ENCODE results near the gene CDX2. TPM values are rescaled to one million over a fixed set of nuclear protein-coding genes. Genes with fewer than 3 reads are reported as not detected.

CDX2 gene
- polyA plus RNA-seq, 1 experiment, result not detected

DNA sequence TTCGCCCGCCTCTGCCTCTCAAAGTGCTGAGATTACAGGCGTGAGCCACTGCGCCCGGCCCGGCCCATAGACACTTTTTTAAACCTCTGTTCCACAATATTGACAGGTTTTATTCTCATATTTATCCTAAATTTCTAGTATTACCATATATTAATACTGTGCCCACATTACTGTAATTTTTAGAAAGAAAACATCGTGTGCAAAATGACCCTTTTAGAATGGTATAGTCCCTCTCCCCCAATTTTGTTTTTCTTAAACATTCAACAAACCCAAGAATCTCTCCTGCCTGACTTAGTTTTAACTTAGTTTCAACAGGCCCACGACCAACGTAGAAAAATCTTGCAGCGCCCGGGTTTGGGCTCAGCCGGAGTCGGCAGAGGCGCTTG, 9.1 kb downstream of the CDX2 start:
- Histone ChIP-seq H3K27ac (ENCODE audit: low read depth, low read length) (no peak overlapping the region), H3K9me3 (ENCODE audit: control insufficient read depth, insufficient read depth, low read length) (no peaks in the 10 kb centered on the region; the same call in 1 of the 2 replicates), H3K27me3 (ENCODE audit: control insufficient read depth, insufficient read depth, low read length) (peaks cover 88% of the 10 kb centered on the region), H3K4me3 (ENCODE audit: low read depth, low read length) (no peak overlapping the region)
- ChIA-PET POLR2A (no interaction called here), CTCF (no interaction called here)
- TF ChIP-seq, protein P1, sequence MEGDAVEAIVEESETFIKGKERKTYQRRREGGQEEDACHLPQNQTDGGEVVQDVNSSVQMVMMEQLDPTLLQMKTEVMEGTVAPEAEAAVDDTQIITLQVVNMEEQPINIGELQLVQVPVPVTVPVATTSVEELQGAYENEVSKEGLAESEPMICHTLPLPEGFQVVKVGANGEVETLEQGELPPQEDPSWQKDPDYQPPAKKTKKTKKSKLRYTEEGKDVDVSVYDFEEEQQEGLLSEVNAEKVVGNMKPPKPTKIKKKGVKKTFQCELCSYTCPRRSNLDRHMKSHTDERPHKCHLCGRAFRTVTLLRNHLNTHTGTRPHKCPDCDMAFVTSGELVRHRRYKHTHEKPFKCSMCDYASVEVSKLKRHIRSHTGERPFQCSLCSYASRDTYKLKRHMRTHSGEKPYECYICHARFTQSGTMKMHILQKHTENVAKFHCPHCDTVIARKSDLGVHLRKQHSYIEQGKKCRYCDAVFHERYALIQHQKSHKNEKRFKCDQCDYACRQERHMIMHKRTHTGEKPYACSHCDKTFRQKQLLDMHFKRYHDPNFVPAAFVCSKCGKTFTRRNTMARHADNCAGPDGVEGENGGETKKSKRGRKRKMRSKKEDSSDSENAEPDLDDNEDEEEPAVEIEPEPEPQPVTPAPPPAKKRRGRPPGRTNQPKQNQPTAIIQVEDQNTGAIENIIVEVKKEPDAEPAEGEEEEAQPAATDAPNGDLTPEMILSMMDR (IDR thresholded peaks at IDR 0.05; ENCODE audit: low read depth, low read length), result no peak
- no peak for DNase-seq (ENCODE audit: low read depth, low spot score)

DNA sequence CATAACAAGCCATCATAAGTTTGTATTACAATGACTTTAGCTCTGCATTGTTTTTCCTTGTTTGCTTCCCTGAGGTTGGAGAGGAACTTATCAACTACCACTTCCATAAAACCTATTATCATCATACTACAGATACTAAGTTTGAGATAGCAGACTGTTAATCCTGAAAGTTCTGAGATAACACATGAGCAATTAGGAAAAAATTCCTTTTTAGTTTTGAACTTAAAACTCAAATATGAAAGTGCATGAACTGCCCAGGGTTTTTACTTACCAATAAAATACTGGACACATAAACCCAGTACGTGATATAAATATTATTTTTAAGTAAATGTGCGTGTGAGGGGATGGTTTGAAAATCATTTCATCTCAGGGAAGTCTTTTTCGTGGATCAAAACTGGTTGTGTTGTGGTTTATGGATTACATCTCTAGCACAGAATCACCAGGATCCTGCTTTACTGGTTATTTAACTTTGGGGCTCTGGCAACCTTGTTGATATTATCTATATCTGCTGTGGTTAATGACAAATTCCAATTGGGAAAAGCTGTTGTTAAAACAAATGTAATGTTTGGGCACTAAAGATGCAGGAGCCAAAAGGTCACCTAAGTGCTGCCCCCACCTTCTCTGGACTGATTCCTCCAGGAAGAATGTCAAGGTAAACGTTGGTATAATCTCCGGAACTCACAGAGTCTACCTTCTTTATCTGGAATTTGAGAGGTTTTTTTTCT, 12.4 kb downstream of the CDX2 start:
- Histone ChIP-seq H3K27me3 (ENCODE audit: control insufficient read depth, insufficient read depth, low read length) (peaks cover 79% of the 10 kb centered on the region), H3K4me3 (ENCODE audit: low read depth, low read length) (no peak overlapping the region), H3K9me3 (ENCODE audit: control insufficient read depth, insufficient read depth, low read length) (no peaks in the 10 kb centered on the region; the same call in 1 of the 2 replicates), H3K27ac (ENCODE audit: low read depth, low read length) (no peak overlapping the region)
- CTCF ChIA-PET, result interaction anchor here (0.7 to 4.9 kb wide), 5 partner anchors 88 to 993 kb away, joined by 3 to 42 read pairs (median 22); no protein-coding TSS in a partner anchor
- DNase-seq (ENCODE audit: low read depth, low spot score), result no peak
- TF ChIP-seq, protein P1 (IDR thresholded peaks at IDR 0.05; ENCODE audit: low read depth, low read length), result no peak
- POLR2A ChIA-PET, result no interaction called here

DNA sequence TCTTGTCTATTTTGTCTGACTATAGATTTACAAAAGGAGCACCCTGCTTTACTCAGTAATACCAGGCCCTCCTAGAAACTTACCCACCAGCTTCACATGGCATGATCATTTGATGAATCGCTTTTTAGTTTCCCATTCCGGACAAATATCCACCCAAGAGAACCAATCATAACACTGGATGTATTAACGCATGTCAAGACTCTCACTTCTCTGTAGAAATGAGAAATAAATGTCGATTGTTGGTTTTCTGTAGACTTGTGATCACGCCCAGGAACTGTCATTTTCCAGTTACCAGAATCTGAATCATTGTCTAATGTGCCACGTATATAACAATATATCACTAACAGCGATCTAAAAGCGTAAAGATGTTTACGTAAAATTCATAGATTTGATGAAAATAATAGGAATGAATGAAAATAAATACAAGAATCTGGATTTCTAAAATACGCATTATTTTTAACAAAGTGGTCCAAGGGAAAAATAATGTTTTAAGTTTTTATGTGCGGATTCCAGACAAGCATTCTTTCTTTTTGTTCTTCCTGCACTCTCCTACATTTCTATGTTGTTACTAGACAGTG, 14.0 kb downstream of the CDX2 start:
- TF ChIP-seq, protein P1 (IDR thresholded peaks at IDR 0.05; ENCODE audit: low read depth, low read length), result no peak
- ChIA-PET POLR2A (no interaction called here), CTCF (interaction anchor here (0.8 to 4.9 kb wide), 13 partner anchors 12 to 1025 kb away, joined by 3 to 42 read pairs (median 9); no protein-coding TSS in a partner anchor)
- H3K9me3 ChIP-seq (ENCODE audit: control insufficient read depth, insufficient read depth, low read length), result no peaks in the 10 kb centered on the region; the same call in 1 of the 2 replicates
- H3K27me3 ChIP-seq (ENCODE audit: control insufficient read depth, insufficient read depth, low read length), result peaks cover 64% of the 10 kb centered on the region
- no peak for DNase-seq (ENCODE audit: low read depth, low spot score)
- H3K27ac ChIP-seq (ENCODE audit: low read depth, low read length), result no peak overlapping the region
- no peak overlapping the region for H3K4me3 ChIP-seq (ENCODE audit: low read depth, low read length)

DNA sequence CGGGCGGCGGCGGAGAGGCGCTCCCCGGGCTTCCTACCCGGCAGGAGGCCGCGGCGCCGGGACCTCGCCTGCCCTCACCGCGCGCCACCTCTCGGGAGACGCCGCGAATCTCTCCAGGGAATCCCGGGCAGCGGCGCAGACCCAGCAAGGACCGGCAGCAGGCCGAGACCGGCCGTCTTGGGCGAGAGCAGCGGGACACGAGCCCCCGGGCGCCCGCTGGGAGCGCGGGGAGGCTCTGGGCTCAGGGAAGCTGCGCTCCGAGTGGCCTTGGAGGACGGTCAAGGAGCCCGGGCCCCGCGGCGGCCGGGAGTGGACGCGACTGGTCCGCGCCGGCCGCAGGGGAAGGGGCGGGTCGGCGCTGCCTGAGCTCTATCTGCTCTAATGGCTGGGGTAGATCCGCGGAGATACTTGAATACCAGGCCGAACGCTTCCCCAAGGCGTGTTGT, 14.7 kb downstream of the CDX2 start:
- TF ChIP-seq, protein P1 (IDR thresholded peaks at IDR 0.05; ENCODE audit: low read depth, low read length), result no peak
- Histone ChIP-seq H3K4me3 (ENCODE audit: low read depth, low read length) (peak overlapping the region; percentile 53; the same call in 1 of the 2 replicates), H3K27ac (ENCODE audit: low read depth, low read length) (no peak overlapping the region), H3K27me3 (ENCODE audit: control insufficient read depth, insufficient read depth, low read length) (peaks cover 57% of the 10 kb centered on the region), H3K9me3 (ENCODE audit: control insufficient read depth, insufficient read depth, low read length) (no peaks in the 10 kb centered on the region; the same call in 1 of the 2 replicates)
- ChIA-PET CTCF (interaction anchor here (0.6 to 4.9 kb wide), 29 partner anchors 8 to 1930 kb away, joined by 3 to 42 read pairs (median 5); partner anchors contain the start of gene URAD), POLR2A (no interaction called here)
- no peak for DNase-seq (ENCODE audit: low read depth, low spot score)

All from AG04450 (cell line).